Neural cell (in vitro differentiated cells): ENCODE results near the gene AFDN.

Experiments used
- CTCF ChIP-seq: fragments of 450-650 bp; IDR thresholded peaks from 2 replicates; pipeline ENCODE4 v1.5.1; 2014; ENCODE audit warnings: antibody characterized with exemption, mild to moderate bottlenecking, moderate library complexity; ENCODE audit not compliant: poor library complexity, severe bottlenecking
- EP300 ChIP-seq: fragments of 450-650 bp; conservative IDR thresholded peaks from 2 replicates; pipeline ENCODE4 v1.6.1; 2014; ENCODE audit warnings: antibody characterized with exemption, mild to moderate bottlenecking, moderate library complexity; ENCODE audit not compliant: poor library complexity, severe bottlenecking
- EZH2 ChIP-seq: fragments of 200-600, 300-800 bp; shearing (Covaris generic), sonication (generic); IDR thresholded peaks from 2 replicates; pipeline ENCODE4 v1.6.1; 2014; ENCODE audit warnings: antibody characterized with exemption, low read length, borderline replicate concordance, mild to moderate bottlenecking; ENCODE audit not compliant: insufficient read depth, poor library complexity, severe bottlenecking
- POLR2AphosphoS5 ChIP-seq: IDR thresholded peaks from 2 replicates; pipeline ENCODE4 v1.6.1; 2012
- RAD21 ChIP-seq: fragments of 450-650 bp; conservative IDR thresholded peaks from 2 replicates; pipeline ENCODE4 v1.6.1; 2014; ENCODE audit warnings: antibody characterized with exemption, mild to moderate bottlenecking, moderate library complexity
- TAF1 ChIP-seq: IDR thresholded peaks from 2 replicates; pipeline ENCODE4 v1.6.1; 2012; ENCODE audit warnings: low read depth

GRCh38 chr6:167946007-167946406 lies 119.3 kb downstream of the AFDN start:
- no peak for TF ChIP-seq EZH2
- no peak for TF ChIP-seq CTCF
- TF ChIP-seq TAF1, result no peak
- no peak for TF ChIP-seq EP300
- TF ChIP-seq POLR2AphosphoS5, result no peak
- TF ChIP-seq RAD21, result no peak
